SK-N-SH (cell line): ENCODE measurements around the gene PAN3. TPM values are rescaled to one million over a fixed set of nuclear protein-coding genes. Genes with fewer than 3 reads are reported as not detected.

Source experiments
- CTCF ChIA-PET: fragments of 300-600, 350-600 bp; formaldehyde crosslinking; extraction: SDS; loops from one replicate; lab custom pipeline; 2021; lab: Yijun Ruan, JAX
- POLR2A ChIA-PET: fragments of 350-600 bp; sonication (Branson Sonifier 250); formaldehyde crosslinking; extraction: SDS; loops from one replicate; lab custom pipeline; 2020; ENCODE audit warnings: antibody characterized with exemption, inconsistent platforms; lab: Yijun Ruan, JAX
- DNase-seq: peaks from one replicate; pipeline ENCODE4 v3.0.0; 2012
- H2AFZ ChIP-seq: fragments of 200-600 bp; sonication (generic); 2 replicates; pipeline ENCODE4 v1.8.1; 2016; ENCODE audit warnings: antibody characterized with exemption, mild to moderate bottlenecking, low read depth
- H3F3A ChIP-seq: fragments of 200-600 bp; sonication (generic); replicated peaks from 2 replicates; pipeline ENCODE3; 2016; ENCODE audit warnings: antibody characterized with exemption, mild to moderate bottlenecking; ENCODE audit not compliant: insufficient read depth
- H3K27ac ChIP-seq, 2 experiments: fragments of 200-500 bp in 1 of 2; fragments of 200-600 bp in 1 of 2; sonication (Bioruptor generic) in 1 of 2; sonication (generic), shearing (Covaris generic) in 1 of 2; 2 replicates each; pipeline versions ENCODE4 v1.5.1 to v1.6.1; 2014 to 2016; ENCODE audit warnings: low read depth in 2 of 2, inconsistent platforms in 1 of 2, low read length in 1 of 2, mild to moderate bottlenecking in 1 of 2, mixed read lengths in 1 of 2
- H3K27me3 ChIP-seq: fragments of 200-600 bp; sonication (generic), shearing (Covaris generic); 2 replicates; pipeline ENCODE4 v1.6.1; 2016; ENCODE audit warnings: mixed run types; ENCODE audit not compliant: insufficient read depth
- H3K36me3 ChIP-seq, 2 experiments: fragments of 200-500 bp in 1 of 2; fragments of 200-600 bp in 1 of 2; sonication (Bioruptor generic) in 1 of 2; sonication (generic) in 1 of 2; replicated peaks in 1 of 2; 2 replicates each; pipeline versions ENCODE3 to v1.5.1; 2014 to 2016; ENCODE audit warnings: low read length in 1 of 2, mild to moderate bottlenecking in 1 of 2; ENCODE audit not compliant: insufficient read depth in 2 of 2, control insufficient read depth in 1 of 2
- H3K4me1 ChIP-seq, 2 experiments: fragments of 200-500 bp in 1 of 2; fragments of 200-600 bp in 1 of 2; sonication (Bioruptor generic) in 1 of 2; sonication (generic), shearing (Covaris generic) in 1 of 2; 2 replicates each; pipeline versions ENCODE4 v1.5.1 to v1.6.1; 2014 to 2016; ENCODE audit warnings: low read depth in 1 of 2, low read length in 1 of 2, mixed run types in 1 of 2; ENCODE audit not compliant: insufficient read depth in 2 of 2, control insufficient read depth in 1 of 2
- H3K4me2 ChIP-seq: fragments of 200-600 bp; sonication (generic), shearing (Covaris generic); 2 replicates; pipeline ENCODE4 v1.6.1; 2017; ENCODE audit warnings: mixed run types
- H3K4me3 ChIP-seq, 2 experiments: fragments of 200-500 bp in 1 of 2; fragments of 200-600 bp in 1 of 2; sonication (Bioruptor generic) in 1 of 2; sonication (generic), shearing (Covaris generic) in 1 of 2; 2 replicates each; pipeline versions ENCODE4 v1.5.1 to v1.8.1; 2014 to 2016; ENCODE audit warnings: low read depth in 2 of 2, inconsistent platforms in 1 of 2, low read length in 1 of 2, mild to moderate bottlenecking in 1 of 2, mixed read lengths in 1 of 2, moderate library complexity in 1 of 2
- H3K79me2 ChIP-seq: fragments of 200-600 bp; sonication (generic); 2 replicates; pipeline ENCODE4 v1.8.1; 2017; ENCODE audit warnings: mild to moderate bottlenecking; ENCODE audit not compliant: insufficient read depth
- H3K9ac ChIP-seq: fragments of 200-600 bp; sonication (generic); 2 replicates; pipeline ENCODE4 v1.6.1; 2017; ENCODE audit warnings: mixed run types
- H3K9me2 ChIP-seq: fragments of 200-600 bp; sonication (generic); 2 replicates; pipeline ENCODE4 v1.6.1; 2017; ENCODE audit warnings: mixed run types
- H3K9me3 ChIP-seq: fragments of 200-600 bp; sonication (generic); 2 replicates; pipeline ENCODE4 v1.6.1; 2017; ENCODE audit warnings: mixed run types, mild to moderate bottlenecking, moderate library complexity
- H4K20me1 ChIP-seq: fragments of 200-600 bp; sonication (generic); 2 replicates; pipeline ENCODE4 v1.6.1; 2017; ENCODE audit warnings: mild to moderate bottlenecking, mixed run types; ENCODE audit not compliant: insufficient read depth
- CHD2 ChIP-seq: fragments of 150-350 bp; IDR thresholded peaks from 2 replicates; pipeline ENCODE4 v1.6.1; 2018; ENCODE audit warnings: low read length; ENCODE audit not compliant: partially characterized antibody
- EZH2phosphoT487 ChIP-seq: fragments of 200-600 bp; sonication (generic); IDR thresholded peaks from 2 replicates; pipeline ENCODE4 v1.6.1; 2017; ENCODE audit warnings: low read depth, mixed run types, mild to moderate bottlenecking, antibody characterized with exemption, moderate library complexity, borderline replicate concordance
- FOXJ3 ChIP-seq: sonication (generic); formaldehyde crosslinking; IDR thresholded peaks from 2 replicates; pipeline ENCODE4 v1.5.1; 2020; ENCODE audit warnings: mild to moderate bottlenecking, missing genetic modification reagents
- FOXM1 ChIP-seq: IDR thresholded peaks from 2 replicates; pipeline ENCODE4 v1.4.0; 2012; ENCODE audit warnings: low read depth, mild to moderate bottlenecking
- GATA2 ChIP-seq: sonication (generic); formaldehyde crosslinking; IDR thresholded peaks from 2 replicates; pipeline ENCODE4 v1.5.0; 2020; ENCODE audit warnings: mild to moderate bottlenecking, missing genetic modification reagents
- MXI1 ChIP-seq: IDR thresholded peaks from 2 replicates; pipeline ENCODE4 v1.6.1; 2012; ENCODE audit warnings: mild to moderate bottlenecking, low read depth, low read length, improper control_type of control experiment
- NFIC ChIP-seq: IDR thresholded peaks from 2 replicates; pipeline ENCODE4 v1.4.0; 2012; ENCODE audit warnings: borderline replicate concordance
- NRF1 ChIP-seq: IDR thresholded peaks from 2 replicates; pipeline ENCODE4 v1.6.1; 2012; ENCODE audit warnings: low read depth, mild to moderate bottlenecking, low read length
- RAD21 ChIP-seq: IDR thresholded peaks from 2 replicates; pipeline ENCODE4 v1.6.1; 2012; ENCODE audit warnings: mild to moderate bottlenecking, low read length
- RFX5 ChIP-seq: IDR thresholded peaks from 2 replicates; pipeline ENCODE4 v1.6.1; 2012; ENCODE audit warnings: mild to moderate bottlenecking, improper control_type of control experiment, low read length
- RXRA ChIP-seq: IDR thresholded peaks from 2 replicates; pipeline ENCODE4 v1.4.0; 2012; ENCODE audit warnings: low read depth, mild to moderate bottlenecking, borderline replicate concordance
- SIN3A ChIP-seq: IDR thresholded peaks from 2 replicates; pipeline ENCODE4 v1.6.1; 2012; ENCODE audit warnings: low read depth, mild to moderate bottlenecking, low read length, moderate library complexity, borderline replicate concordance
- SMC3 ChIP-seq: IDR thresholded peaks from 2 replicates; pipeline ENCODE4 v1.6.1; 2012; ENCODE audit warnings: low read depth, low read length, improper control_type of control experiment
- TAF1 ChIP-seq: IDR thresholded peaks from 2 replicates; pipeline ENCODE4 v1.6.1; 2012; ENCODE audit warnings: low read depth, mild to moderate bottlenecking, low read length, moderate library complexity, borderline replicate concordance
- TEAD4 ChIP-seq: IDR thresholded peaks from 2 replicates; pipeline ENCODE4 v1.4.0; 2012; ENCODE audit warnings: mild to moderate bottlenecking, borderline replicate concordance; ENCODE audit not compliant: insufficient read depth
- USF2 ChIP-seq: fragments of 150-350 bp; IDR thresholded peaks from 2 replicates; pipeline ENCODE4 v1.6.1; 2017; ENCODE audit warnings: antibody characterized with exemption, low read length, low read depth, borderline replicate concordance
- WGBS: methylation state at CpG from one replicate; pipeline ENCODE4 v1.1.6; 2017; ENCODE audit warnings: low lambda C conversion rate; 5-methylcytosine and 5-hydroxymethylcytosine counted together
- polyA plus RNA-seq, 3 experiments: library from polyadenylated mRNA; depleted of rRNA; stranded (reverse); fragments of >200 nt; gene quantifications; 2 replicates each; pipeline ENCODE4 v1.2.3, GENCODE V29; 2012
- TF ChIP-seq, protein P1 (sequence below): IDR thresholded peaks from 2 replicates; pipeline ENCODE4; 2012
- TF ChIP-seq, protein P2 (sequence below): fragments of 150-350 bp; IDR thresholded peaks from 2 replicates; pipeline ENCODE4 v1.6.1; 2016; ENCODE audit warnings: mild to moderate bottlenecking, low read depth, low read length
- TF ChIP-seq, protein P3 (sequence below): IDR thresholded peaks from 2 replicates; pipeline ENCODE4 v1.4.0; 2012; ENCODE audit warnings: low read depth

PAN3 gene
- polyA plus RNA-seq, 1 of the 3 experiments (the other 2 are of a cell fraction), result 6.4 TPM

DNA sequence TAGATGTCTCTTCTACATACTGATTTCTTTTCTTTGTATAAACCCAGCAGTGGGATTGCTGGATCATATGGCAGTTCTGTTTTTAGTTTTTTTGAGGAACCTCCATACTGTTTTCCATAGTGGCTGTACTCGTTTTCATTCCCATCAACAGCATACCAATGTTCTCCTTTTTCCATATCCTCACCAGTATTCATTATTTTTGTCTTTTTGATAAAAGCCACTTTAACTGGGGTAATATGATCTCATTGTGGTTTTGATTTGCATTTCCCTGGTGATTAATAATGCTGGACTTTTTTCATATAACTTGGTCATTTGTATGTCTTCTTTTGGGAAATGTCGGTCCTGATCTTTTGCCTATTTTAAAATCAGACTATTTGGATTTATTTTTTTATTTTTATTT lies 108.5 kb downstream of the PAN3 start:
- H3F3A ChIP-seq, result peaks cover 11% of the 10 kb centered on the region
- no peak overlapping the region for H3K27ac ChIP-seq
- no peaks in the 10 kb centered on the region for H4K20me1 ChIP-seq
- no peak overlapping the region for H3K4me3 ChIP-seq
- 90% methylated on average over 2 of the region's 2 CpGs for WGBS
- CTCF ChIA-PET, result interaction anchor here (1.0 kb wide), 1 partner anchor 81 kb away, joined by 3 read pairs; no protein-coding TSS in a partner anchor
- H2AFZ ChIP-seq, result no peak overlapping the region
- no peak overlapping the region for H3K9ac ChIP-seq
- H3K4me1 ChIP-seq, result no peaks in the 10 kb centered on the region
- H3K9me2 ChIP-seq, result no peaks in the 10 kb centered on the region
- no peak for TF ChIP-seq FOXM1
- no peak for TF ChIP-seq NFIC
- TF ChIP-seq, all 33 proteins: peak for 0
- H3K36me3 ChIP-seq, result peaks cover 12 to 53% of the 10 kb centered on the region in 2 experiments
- peaks cover 28% of the 10 kb centered on the region for H3K79me2 ChIP-seq
- H3K27me3 ChIP-seq, result no peaks in the 10 kb centered on the region
- POLR2A ChIA-PET, result no interaction called here
- no peak overlapping the region for H3K4me2 ChIP-seq
- no peak for DNase-seq
- H3K9me3 ChIP-seq, result 0 out of 2 replicates have a peak, but pooled peaks cover 6% of the 10 kb centered on the region

DNA sequence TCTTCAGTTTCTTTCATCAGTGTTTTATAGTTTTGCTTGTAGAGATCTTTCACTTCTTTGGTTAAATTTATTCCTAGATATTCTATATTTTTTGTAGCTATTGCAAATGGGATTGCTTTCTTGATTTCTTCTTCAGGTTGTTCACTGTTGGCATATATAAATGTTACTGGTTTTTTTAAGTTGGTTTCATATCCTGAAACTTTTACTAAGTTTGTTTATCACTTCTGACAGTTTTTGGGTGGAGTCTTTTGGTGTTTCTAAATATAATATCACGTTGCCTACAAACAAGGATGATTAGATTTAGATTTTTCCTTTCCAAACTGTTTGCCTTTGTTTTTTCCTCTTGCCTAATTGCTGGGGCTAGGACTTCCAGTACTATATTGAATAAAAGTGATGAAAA lies 109.7 kb downstream of the PAN3 start:
- Histone ChIP-seq H3K27ac (no peak overlapping the region), H3F3A (peaks cover 9% of the 10 kb centered on the region), H3K36me3 (peaks cover 2 to 59% of the 10 kb centered on the region in 2 experiments), H3K79me2 (peaks cover 28% of the 10 kb centered on the region), H3K27me3 (no peaks in the 10 kb centered on the region), H3K9me3 (0 out of 2 replicates have a peak, but pooled peaks cover 6% of the 10 kb centered on the region), H3K9me2 (no peaks in the 10 kb centered on the region), H2AFZ (no peak overlapping the region), H3K9ac (no peak overlapping the region), H3K4me1 (no peaks in the 10 kb centered on the region), H4K20me1 (no peaks in the 10 kb centered on the region), H3K4me2 (no peak overlapping the region), H3K4me3 (no peak overlapping the region)
- POLR2A ChIA-PET, result no interaction called here
- CTCF ChIA-PET, result no interaction called here
- 97% methylated on average over 1 of the region's 1 CpG for WGBS
- DNase-seq, result no peak
- TF ChIP-seq, protein P1, sequence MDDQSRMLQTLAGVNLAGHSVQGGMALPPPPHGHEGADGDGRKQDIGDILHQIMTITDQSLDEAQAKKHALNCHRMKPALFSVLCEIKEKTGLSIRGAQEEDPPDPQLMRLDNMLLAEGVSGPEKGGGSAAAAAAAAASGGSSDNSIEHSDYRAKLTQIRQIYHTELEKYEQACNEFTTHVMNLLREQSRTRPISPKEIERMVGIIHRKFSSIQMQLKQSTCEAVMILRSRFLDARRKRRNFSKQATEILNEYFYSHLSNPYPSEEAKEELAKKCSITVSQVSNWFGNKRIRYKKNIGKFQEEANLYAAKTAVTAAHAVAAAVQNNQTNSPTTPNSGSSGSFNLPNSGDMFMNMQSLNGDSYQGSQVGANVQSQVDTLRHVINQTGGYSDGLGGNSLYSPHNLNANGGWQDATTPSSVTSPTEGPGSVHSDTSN, result no peak
- no peak for TF ChIP-seq CHD2
- no peak for TF ChIP-seq RXRA
- no peak for TF ChIP-seq TAF1
- no peak for TF ChIP-seq MXI1
- no peak for TF ChIP-seq GATA2 (CRISPR knock-in tag)
- TF ChIP-seq SIN3A, result no peak
- no peak for TF ChIP-seq FOXM1
- no peak for TF ChIP-seq EZH2phosphoT487
- TF ChIP-seq, protein P2, sequence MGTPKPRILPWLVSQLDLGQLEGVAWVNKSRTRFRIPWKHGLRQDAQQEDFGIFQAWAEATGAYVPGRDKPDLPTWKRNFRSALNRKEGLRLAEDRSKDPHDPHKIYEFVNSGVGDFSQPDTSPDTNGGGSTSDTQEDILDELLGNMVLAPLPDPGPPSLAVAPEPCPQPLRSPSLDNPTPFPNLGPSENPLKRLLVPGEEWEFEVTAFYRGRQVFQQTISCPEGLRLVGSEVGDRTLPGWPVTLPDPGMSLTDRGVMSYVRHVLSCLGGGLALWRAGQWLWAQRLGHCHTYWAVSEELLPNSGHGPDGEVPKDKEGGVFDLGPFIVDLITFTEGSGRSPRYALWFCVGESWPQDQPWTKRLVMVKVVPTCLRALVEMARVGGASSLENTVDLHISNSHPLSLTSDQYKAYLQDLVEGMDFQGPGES, result no peak
- no peak for TF ChIP-seq TEAD4
- no peak for TF ChIP-seq NRF1
- TF ChIP-seq USF2, result no peak
- no peak for TF ChIP-seq RAD21
- no peak for TF ChIP-seq FOXJ3
- TF ChIP-seq, protein P3, sequence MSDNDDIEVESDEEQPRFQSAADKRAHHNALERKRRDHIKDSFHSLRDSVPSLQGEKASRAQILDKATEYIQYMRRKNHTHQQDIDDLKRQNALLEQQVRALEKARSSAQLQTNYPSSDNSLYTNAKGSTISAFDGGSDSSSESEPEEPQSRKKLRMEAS, result no peak
- no peak for TF ChIP-seq RFX5
- no peak for TF ChIP-seq SMC3
- no peak for TF ChIP-seq NFIC
